GM21528 (cell line): Measurements from ENCODE around the gene STX18.
"Not testable (repeated sequence)": the region's sequence is repeated elsewhere in the genome, so short reads cannot be mapped to it uniquely, and the experiment has no call there.

Source experiments
- ATAC-seq: cut with Tn5 transposase; IDR thresholded peaks from one replicate; pipeline ENCODE4 v1.9.1; 2021; ENCODE audit warnings: mild to moderate bottlenecking, moderate library complexity; ENCODE audit not compliant: unreplicated experiment, low FRiP score

STX18 gene

DNA sequence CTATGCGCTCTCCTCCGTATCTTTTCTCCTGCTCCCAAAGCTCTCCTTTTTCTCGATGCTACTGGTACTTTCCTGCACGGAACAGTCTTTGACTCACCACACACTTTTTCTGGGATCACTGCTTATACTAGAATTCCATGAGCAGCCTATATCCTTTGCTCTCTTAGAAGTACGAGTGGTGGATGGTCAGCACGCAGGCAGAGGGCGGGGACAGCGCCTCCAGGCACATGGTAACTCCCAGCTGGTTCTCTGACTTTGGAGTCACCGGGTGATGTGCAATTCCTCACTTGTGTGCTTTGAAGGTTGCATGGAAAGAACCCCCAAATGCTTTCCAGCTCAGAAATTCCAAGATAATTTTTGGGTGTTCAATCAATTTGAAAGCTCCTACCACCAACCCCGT lies 56.0 kb downstream of the STX18 start:
- no peak for ATAC-seq

GRCh38 chr4:4481399-4481994 lies 60.4 kb downstream of the STX18 start:
- no peak for ATAC-seq

GRCh38 chr4:4480685-4481398 lies 61.0 kb downstream of the STX18 start:
- ATAC-seq: no peak

GRCh38 chr4:4480205-4480604 lies 61.6 kb downstream of the STX18 start:
- ATAC-seq: no peak

DNA sequence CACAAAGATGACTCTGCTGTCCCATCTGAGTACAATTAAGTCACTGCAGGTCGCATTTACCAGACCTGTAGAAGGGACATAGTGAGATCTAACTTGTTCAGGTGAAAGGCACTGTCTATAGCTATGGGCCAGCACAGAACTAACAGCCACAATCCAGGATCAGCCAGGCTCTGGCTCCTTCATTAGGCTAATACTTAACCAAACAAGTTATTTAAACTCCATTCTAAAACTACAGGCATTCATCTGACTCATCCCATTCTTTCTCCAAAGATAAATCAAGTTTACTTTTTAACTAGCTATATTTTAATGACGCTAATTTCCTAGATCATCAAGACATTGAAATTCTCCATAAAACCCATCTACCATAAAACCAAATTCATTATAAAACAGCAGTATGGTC lies 62.5 kb downstream of the STX18 start:
- ATAC-seq: no peak

GRCh38 chr4:4477796-4478195 lies 64.1 kb downstream of the STX18 start:
- ATAC-seq: no peak

DNA sequence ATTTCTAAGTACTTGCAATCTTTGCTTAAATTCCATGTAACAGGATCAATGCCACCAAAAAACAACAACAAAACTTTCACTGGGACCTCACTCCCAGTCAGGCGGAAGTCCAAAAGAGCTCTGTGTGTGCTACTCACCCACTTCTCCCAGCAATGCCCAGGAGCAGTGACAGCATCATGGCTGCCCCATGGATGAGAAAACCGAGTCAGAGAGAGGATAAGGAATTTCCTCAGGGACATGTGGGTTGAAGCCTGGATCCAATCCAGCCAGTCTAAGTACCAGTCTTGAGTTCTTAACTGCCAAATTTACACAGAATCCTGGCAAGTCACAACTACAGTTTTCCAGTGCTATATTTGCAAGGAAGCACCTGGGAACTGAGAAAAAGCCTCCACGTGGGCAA lies 64.5 kb downstream of the STX18 start:
- no peak for ATAC-seq

GRCh38 chr4:4474476-4474875 lies 67.4 kb downstream of the STX18 start:
- ATAC-seq: no peak

DNA sequence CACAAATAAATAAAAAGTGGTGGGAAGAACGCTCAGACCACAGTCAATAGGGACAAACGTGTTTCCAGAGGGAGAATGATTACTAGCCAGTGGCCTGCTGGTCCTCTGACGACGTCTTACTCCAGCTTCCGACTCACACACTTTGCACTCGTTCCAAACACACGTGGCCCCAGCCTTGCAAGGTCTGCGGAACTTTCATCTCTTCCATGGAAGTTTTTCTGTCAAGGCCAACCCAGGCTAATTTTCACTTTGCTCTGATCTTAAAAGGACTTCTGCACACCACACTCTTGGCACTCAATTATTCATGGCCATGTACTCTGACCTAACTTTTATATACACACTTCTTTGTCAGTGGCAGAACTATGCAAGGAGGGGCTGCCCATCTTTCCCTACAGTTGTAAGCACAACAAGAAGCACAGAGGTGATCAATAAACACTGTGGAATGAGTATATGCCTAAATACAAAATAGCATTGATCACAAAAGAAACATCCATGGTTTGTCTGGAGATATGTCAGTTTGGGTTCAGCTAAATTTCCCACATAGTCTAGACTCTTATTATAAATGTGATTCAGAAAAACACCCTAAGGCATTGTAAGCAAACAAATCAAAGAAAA lies 69.4 kb downstream of the STX18 start:
- no peak for ATAC-seq

- ATAC-seq: no peak
These were observed 70.7 kb downstream of the STX18 start for GRCh38 chr4:4471195-4471594.

GRCh38 chr4:4470208-4470607 lies 71.6 kb downstream of the STX18 start:
- no peak for ATAC-seq

DNA sequence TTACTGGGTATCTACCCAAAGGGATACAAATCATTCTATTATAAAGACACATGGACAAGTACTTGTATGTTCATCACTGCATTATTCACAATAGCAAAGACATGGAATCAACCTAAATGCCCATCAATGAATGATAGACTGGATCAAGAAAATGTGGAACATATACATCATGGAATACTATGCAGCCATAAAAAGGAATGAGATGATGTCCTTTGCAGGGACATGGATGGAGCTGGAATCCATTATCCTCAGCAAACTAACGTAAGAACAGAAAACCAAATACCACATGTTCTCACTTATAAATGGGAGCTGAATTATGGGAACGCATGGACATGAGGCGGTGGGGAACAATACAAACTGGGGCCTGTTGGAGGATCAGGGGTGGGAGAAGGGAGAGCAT lies 76.6 kb downstream of the STX18 start:
- ATAC-seq: not testable (repeated sequence)

DNA sequence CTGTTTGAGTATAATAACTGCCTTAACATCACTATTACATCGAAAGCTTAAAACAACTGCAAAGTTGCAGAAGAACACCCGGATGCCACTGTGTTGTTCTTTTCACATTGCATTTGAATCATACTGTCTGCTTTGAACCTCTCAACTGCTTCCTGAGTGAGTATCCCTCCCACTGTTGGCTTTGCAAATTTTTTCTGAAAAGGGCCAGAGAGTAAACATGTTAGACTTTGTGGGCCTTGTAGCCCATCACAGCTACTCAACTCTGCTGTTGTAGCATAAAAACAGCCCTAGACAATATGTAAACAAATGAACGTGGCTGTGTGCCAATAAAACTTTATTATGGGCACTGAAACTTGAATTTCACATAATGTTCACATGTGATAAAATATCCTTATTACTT lies 78.9 kb downstream of the STX18 start:
- no peak for ATAC-seq

DNA sequence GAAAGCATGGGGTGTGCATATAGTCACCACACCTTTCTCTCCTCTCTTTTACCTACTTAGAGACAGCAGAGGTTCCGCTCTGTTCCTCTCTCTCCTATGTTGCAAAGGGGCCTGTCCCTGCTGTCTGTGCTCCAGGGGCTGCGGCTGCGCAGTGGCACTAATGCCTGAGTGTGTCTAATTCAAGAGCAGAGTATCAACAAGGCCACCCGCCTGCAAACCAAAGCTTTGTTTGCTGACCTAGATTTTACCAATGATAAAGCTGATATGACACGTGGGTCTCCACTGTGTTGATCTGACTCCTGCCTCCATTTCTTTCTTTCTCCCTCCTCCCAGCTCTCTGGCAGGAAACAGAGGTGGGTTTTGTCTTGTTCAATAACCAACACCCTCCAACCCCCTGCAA lies 80.0 kb downstream of the STX18 start:
- no peak for ATAC-seq

DNA sequence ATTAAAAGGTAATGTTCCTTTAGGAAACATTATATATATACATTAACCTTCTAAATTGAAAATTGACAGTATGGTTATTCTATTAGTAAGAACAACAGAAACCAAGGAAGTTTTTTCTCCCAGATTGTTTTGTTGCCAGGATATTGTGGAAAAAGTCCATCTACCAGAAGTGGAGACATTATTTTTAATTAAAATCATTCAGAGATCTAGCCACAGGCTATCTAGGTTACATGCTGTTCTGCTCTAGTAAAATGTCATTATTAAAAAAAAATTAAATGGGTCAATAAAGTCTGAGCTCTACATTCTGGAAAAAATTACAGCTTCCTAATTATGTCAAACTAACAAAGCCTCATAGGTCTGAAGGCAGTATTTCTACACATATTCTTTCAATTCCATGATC lies 80.7 kb downstream of the STX18 start:
- ATAC-seq: no peak

- no peak for ATAC-seq
These were observed 81.1 kb downstream of the STX18 start for GRCh38 chr4:4460759-4461158.

DNA sequence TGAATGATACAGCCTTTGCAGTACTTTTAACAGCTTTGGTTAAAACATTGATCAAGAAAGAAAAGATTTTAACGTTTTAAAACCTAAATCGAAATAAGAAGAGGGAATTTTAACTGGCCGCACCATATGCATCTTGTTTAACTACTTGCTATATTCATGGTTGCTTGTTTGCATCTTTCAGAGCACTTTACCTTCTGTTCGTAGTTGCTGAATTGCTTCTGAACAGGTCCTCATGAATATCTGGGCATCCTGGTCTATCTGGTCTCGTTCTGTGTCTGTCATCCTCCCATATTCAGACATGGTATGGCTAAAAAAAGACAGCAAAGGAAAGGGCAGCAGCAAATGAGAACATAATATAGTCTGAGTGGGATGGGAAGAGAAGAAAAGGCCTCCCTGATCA lies 82.7 kb downstream of the STX18 start:
- no peak for ATAC-seq

DNA sequence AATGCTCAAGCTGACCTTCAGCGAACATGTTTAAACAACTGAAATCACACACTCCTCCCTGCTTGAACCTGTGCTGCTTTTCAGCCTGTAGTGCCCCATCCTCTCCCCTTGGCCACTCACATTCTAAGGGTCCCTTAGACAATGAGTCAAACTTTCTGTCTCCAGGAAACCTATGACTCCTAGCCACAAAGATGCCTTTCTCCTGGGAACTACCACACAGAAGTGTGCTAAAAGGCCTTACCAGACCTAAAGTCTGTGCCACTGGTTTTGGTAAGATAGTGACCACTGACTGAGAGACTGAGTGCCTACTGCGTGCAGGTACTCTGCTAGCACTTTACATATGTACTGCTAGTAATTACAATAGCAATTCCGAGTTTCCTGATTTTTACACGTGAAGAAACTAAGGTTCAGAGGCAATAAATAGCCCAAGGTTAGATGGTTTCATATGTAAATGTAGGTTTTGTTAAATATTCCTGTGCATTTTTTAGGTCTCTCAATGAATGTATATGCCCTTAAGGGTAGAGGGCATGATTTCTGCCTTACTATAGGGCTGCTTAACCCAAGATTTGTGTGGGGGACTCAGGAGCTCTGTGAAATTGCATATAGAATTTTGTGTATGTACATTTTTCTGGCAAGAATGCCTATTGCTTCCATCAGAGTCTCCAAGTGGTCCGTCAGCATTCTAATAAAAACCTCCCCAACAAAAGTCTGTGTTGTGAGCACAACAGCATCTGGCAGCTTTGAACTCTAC lies 83.9 kb downstream of the STX18 start:
- ATAC-seq: no peak

GRCh38 chr4:4456816-4457578 lies 84.9 kb downstream of the STX18 start:
- no peak for ATAC-seq

GRCh38 chr4:4456351-4456750 lies 85.5 kb downstream of the STX18 start:
- ATAC-seq: no peak
